Kidney epithelial cell (primary cell): Measurements from ENCODE around the gene MAN1A1. TPM values are rescaled to one million over a fixed set of nuclear protein-coding genes. Genes with fewer than 3 reads are reported as not detected.

Source experiments
- DNase-seq: peaks from one replicate; pipeline ENCODE4 v3.0.0-alpha.2; 2010; ENCODE audit warnings: low read depth
- H3K27me3 ChIP-seq: 2 replicates; pipeline ENCODE4 v1.6.0; 2011; ENCODE audit warnings: low read length; ENCODE audit not compliant: control insufficient read depth, insufficient read depth
- H3K36me3 ChIP-seq: 2 replicates; pipeline ENCODE4 v1.5.1; 2011; ENCODE audit warnings: low read length; ENCODE audit not compliant: control insufficient read depth, insufficient read depth
- H3K4me3 ChIP-seq: 2 replicates; pipeline ENCODE4 v1.5.1; 2011; ENCODE audit warnings: low read depth, mild to moderate bottlenecking, control low read depth, low read length
- CTCF ChIP-seq: IDR thresholded peaks from 2 replicates; pipeline ENCODE4 v1.5.1; 2011; ENCODE audit warnings: mild to moderate bottlenecking, moderate library complexity, low read length, control low read depth, inconsistent platforms; ENCODE audit not compliant: insufficient read depth, poor library complexity, severe bottlenecking
- total RNA-seq: library from RNA; depleted of rRNA; stranded (reverse); fragments of >200 nt; gene quantifications from 2 replicates; pipeline ENCODE4 v1.2.3, GENCODE V29; 2015

The MAN1A1 gene
- total RNA-seq, 1 donor from 2014 or later = 15.0 TPM

GRCh38 chr6:119142041-119142440, 207.5 kb downstream of the MAN1A1 start:
- no peak for DNase-seq
- no peaks in the 10 kb centered on the region for H3K36me3 ChIP-seq
- no peak overlapping the region for H3K4me3 ChIP-seq
- H3K27me3 ChIP-seq = no peaks in the 10 kb centered on the region
- no peak for TF ChIP-seq CTCF

- no peak overlapping the region for H3K4me3 ChIP-seq
- no peak for TF ChIP-seq CTCF
- no peaks in the 10 kb centered on the region for H3K27me3 ChIP-seq
- no peak for DNase-seq
- H3K36me3 ChIP-seq = no peaks in the 10 kb centered on the region
These were observed 209.1 kb downstream of the MAN1A1 start for GRCh38 chr6:119140196-119141140.

- Histone ChIP-seq H3K36me3 (no peaks in the 10 kb centered on the region), H3K27me3 (no peaks in the 10 kb centered on the region), H3K4me3 (no peak overlapping the region)
- TF ChIP-seq CTCF = no peak
- no peak for DNase-seq
These were observed 210.5 kb downstream of the MAN1A1 start for GRCh38 chr6:119138906-119139541.

GRCh38 chr6:119137194-119138072, 212.1 kb downstream of the MAN1A1 start:
- Histone ChIP-seq H3K27me3 (no peaks in the 10 kb centered on the region), H3K4me3 (no peak overlapping the region), H3K36me3 (no peaks in the 10 kb centered on the region)
- DNase-seq = no peak
- no peak for TF ChIP-seq CTCF

GRCh38 chr6:119134752-119135151, 214.8 kb downstream of the MAN1A1 start:
- H3K36me3 ChIP-seq = no peaks in the 10 kb centered on the region
- H3K4me3 ChIP-seq = no peak overlapping the region
- H3K27me3 ChIP-seq = no peaks in the 10 kb centered on the region
- no peak for DNase-seq
- no peak for TF ChIP-seq CTCF
